Measurements from ENCODE around the gene IL12RB2.

DNA sequence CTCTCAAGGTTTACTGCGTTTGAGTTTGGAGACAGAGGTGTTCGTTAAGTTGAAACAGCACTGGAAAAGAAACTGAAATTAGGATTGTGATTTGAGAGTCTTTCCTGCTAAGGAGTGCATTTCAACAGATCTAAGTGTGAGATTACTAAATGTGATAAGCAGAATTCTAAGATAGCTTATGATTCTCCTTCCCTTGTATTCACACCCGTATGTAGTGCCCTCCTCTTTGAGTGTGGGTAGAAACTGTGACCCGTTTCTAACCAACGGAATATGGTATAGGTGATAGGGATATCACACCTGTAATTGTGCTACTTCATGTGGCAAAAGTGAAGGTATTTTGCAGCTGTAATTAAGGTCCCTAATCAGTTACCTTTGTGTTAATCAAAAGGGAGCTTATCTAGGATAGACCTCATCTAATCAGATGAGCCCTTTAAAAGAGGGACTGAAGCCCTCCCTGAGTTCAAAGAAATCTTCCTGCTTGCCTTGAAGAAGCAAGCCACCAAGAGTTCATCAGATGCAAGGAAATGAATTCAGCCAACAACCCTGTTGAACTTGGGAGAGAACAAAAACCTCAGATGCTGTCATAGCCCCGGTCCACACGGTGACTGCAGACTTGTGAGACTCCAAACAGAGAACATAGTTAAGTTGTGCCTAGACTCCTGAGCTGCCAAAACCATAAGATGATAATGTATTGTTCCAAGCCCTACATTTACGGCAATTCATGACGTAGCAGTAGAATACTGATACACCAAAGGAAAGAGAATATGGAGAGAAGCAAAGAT is 12.6 kb upstream of the IL12RB2 start:
- TF ChIP-seq POLR2AphosphoS5 (IDR thresholded peaks at IDR 0.05; ENCODE audit: insufficient read depth, low read depth, low read length) (no peak), POLR2A (IDR thresholded peaks at IDR 0.05; ENCODE audit: low read depth, low read length) (no peak)
- TF ChIP-seq, protein P1, sequence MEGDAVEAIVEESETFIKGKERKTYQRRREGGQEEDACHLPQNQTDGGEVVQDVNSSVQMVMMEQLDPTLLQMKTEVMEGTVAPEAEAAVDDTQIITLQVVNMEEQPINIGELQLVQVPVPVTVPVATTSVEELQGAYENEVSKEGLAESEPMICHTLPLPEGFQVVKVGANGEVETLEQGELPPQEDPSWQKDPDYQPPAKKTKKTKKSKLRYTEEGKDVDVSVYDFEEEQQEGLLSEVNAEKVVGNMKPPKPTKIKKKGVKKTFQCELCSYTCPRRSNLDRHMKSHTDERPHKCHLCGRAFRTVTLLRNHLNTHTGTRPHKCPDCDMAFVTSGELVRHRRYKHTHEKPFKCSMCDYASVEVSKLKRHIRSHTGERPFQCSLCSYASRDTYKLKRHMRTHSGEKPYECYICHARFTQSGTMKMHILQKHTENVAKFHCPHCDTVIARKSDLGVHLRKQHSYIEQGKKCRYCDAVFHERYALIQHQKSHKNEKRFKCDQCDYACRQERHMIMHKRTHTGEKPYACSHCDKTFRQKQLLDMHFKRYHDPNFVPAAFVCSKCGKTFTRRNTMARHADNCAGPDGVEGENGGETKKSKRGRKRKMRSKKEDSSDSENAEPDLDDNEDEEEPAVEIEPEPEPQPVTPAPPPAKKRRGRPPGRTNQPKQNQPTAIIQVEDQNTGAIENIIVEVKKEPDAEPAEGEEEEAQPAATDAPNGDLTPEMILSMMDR (IDR thresholded peaks at IDR 0.05; ENCODE audit: extremely low read depth in 1 of 2, insufficient read depth in 1 of 2, low read depth in 1 of 2, low read length in 2 of 2) = no peak

Measured in endothelial cell of umbilical vein (primary cell).